LNCaP clone FGC (cell line): ENCODE measurements around the gene PPP2R3C.
A peak's percentile ranks its signal among the peaks of the same experiment; 100 is the strongest.

ENCODE experiments used
- DNase-seq: peaks from one replicate; pipeline ENCODE4 v3.0.0-alpha.2; 2011; ENCODE audit warnings: low read depth
- H3K4me3 ChIP-seq: 2 replicates; pipeline ENCODE4 v1.5.1; 2011; ENCODE audit warnings: mild to moderate bottlenecking, low read depth, low read length, control low read depth
- TF ChIP-seq, protein P1 (sequence below): IDR thresholded peaks from 2 replicates; pipeline ENCODE4 v1.5.1; 2012; ENCODE audit warnings: mild to moderate bottlenecking; ENCODE audit not compliant: control insufficient read depth, insufficient read depth; ENCODE audit errors: extremely low read depth

PPP2R3C gene

DNA sequence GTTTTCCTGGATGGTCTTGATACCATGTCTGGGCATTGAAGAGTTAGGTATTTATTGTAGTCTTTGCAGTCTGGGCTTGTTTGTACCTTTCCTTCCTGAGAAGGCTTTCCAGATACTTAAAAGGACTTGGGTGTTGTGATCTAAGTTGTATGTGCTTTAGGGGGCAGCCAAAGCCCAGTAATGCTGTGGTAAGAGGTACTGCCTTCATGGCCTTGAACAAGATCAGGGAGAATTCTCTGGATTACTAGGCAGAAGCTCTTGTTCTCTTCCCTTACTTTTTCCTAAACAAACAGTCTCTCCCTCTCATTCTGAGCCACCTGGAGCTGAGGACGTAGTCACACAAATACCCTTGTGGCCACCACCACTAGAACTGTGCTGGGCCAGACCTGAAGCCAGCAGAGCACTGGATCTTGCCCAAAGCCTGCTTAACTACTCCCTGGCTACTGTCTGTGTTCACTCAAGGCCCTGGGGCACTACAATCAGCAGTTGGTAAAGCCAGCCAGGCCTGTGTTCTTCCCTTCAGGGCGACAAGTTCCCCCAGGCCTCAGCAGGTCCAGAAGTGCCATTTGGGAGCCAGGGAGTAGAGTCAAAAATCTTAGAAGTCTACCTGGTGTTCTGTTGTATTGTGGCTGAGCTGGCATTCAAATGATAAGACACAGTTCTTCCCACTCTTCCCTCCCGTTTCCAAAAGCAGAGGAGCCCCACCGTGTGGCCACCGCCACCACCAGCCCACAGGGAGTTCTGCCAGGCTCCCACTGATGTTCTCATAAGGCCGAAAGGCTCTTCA is 11.9 kb upstream of the PPP2R3C start:
- TF ChIP-seq, protein P1, sequence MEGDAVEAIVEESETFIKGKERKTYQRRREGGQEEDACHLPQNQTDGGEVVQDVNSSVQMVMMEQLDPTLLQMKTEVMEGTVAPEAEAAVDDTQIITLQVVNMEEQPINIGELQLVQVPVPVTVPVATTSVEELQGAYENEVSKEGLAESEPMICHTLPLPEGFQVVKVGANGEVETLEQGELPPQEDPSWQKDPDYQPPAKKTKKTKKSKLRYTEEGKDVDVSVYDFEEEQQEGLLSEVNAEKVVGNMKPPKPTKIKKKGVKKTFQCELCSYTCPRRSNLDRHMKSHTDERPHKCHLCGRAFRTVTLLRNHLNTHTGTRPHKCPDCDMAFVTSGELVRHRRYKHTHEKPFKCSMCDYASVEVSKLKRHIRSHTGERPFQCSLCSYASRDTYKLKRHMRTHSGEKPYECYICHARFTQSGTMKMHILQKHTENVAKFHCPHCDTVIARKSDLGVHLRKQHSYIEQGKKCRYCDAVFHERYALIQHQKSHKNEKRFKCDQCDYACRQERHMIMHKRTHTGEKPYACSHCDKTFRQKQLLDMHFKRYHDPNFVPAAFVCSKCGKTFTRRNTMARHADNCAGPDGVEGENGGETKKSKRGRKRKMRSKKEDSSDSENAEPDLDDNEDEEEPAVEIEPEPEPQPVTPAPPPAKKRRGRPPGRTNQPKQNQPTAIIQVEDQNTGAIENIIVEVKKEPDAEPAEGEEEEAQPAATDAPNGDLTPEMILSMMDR, result no peak
- DNase-seq, result no peak

DNA sequence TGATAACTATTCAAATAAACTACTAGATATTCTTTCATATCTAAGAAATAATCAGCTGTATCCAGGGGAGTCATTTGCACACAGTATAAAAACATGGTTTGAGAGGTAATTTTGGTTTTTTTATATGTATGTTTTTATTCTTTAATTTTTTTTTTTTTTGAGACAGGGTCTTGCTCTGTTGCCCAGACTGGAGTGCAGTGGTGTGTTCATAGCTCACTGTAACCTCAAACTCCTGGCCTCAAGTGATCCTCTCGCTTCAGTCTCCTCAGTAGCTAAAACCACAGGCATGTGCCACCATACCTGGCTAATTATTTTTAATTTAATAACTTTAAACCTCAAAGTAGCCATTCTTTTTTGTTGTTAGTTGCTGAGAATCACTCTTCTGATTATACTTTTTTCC is 2.3 kb upstream of the PPP2R3C start:
- H3K4me3 ChIP-seq, result no peak overlapping the region
- TF ChIP-seq, protein P1, result no peak
- no peak for DNase-seq

More for the DNA sequence above, 11.9 kb upstream of the PPP2R3C start:
- H3K4me3 ChIP-seq, result no peak overlapping the region

DNA sequence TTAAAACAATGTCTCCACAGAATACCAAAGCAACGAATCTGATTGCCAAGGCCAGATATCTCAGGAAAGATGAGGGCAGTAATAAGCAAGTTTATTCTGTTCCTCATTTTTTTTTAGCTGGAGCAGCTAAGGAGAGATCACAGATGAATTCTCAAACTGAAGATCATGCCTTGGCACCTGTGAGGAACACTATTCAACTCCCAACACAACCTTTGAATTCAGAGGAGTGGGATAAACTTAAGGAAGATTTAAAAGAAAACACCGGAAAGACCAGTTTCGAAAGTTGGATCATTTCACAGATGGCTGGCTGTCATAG is 1.6 kb upstream of the PPP2R3C start:
- no peak for DNase-seq
- TF ChIP-seq, protein P1, result no peak
- peak overlapping the region; percentile 76 for H3K4me3 ChIP-seq

DNA sequence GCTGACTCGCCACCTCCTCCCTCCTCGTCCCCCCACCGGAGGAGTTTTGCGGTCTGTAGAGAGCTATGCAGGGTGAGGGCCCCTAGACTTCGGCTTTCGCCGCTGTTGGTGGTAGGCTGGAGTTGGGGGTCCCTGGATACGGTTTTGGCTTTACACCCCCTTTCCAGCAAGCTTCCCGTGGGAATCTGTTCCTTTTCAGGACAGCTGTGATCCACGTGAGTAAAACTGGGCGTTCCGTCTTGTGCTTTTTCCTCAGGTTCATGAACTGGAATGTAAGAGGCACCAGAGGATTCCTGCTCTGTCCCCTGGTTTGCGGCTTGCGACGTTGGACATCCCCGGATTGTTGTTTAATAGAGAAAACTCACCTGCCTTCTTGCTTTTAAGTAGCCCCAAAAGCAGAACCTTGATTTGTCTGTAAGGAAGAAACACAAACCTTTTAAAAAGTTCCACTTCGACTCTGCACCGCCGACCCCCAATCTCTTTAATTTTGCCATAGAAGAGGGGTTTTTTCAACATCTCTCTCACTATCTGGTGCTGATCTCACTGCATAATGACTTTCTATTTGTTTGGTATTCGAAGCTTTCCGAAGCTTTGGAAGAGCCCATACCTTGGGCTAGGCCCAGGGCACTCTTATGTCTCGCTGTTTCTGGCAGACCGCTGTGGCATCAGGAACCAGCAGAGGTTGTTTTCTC is 1.1 kb upstream of the PPP2R3C start:
- DNase-seq, result no peak
- TF ChIP-seq, protein P1, result no peak
- peak overlapping the region; percentile 76 for H3K4me3 ChIP-seq

DNA sequence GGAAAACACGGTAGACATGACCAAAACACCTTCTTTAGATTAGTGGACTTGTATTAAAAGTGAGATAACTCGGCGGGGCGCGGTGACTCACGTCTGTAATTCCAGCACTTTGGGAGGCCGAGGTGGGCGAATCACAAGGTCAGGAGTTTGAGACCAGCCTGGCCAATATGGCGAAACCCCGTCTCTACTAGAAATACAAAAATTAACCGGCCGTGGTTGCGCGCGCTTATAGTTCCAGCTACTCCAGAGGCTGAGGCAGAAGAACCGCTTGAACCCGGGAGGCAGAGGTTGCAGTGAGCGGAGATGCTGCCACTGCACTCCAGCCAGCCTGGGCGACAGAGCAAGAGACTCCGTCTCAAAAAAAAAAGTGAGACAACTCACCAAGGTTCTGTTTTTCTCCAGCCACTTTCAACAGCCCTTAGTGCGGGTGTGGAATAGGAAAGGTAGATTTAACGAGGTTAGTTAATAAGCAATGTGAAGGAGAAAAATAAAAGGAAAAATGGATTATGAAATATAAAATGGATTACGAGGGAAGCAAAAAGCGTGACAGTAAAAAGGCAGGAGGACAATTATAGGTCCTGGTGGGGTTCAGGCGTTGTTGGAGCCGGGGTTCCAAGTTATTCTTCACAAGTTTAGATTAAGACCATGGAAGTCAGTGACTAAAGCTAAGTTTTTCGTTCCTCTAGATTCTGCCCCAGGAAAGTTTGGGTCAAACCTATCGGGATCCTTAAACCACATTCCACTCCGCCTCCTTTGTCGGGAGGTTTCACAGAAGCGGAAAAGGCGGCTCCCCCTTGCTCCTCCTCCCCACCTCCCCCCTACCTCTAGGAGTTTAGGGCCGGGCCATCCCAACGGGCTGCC is 534 bp downstream of the PPP2R3C start:
- no peak for DNase-seq
- TF ChIP-seq, protein P1, result no peak
- peak overlapping the region; percentile 76 for H3K4me3 ChIP-seq

DNA sequence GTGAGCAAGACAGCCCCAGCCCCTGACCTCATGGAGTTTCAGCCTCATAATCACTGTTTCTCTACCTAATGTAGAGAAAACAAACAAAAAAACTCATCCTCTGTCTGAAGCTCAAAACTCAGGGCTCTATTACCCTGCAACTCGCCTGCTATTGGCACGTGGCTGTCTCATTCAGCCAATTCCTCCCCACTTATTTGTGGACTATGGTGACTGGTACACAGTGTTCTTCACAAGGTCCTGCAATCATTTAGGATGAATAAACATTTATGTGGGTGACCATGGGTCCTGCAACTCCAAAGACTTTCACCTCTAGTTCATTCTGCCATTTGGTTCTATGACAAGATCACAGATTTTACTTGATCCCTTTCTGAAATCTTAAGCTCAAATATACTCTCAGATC is 4.7 kb downstream of the PPP2R3C start:
- TF ChIP-seq, protein P1, result no peak
- DNase-seq, result no peak

More for the DNA sequence above, 4.7 kb downstream of the PPP2R3C start:
- H3K4me3 ChIP-seq, result no peak overlapping the region
